Stimulated activated CD8-positive, alpha-beta memory T cell treated with anti-CD3 and anti-CD28 coated beads, Interleukin-4, amount 100 ng/mL, for 4 hours (primary cell): Measurements from ENCODE around the gene IFNL4.

Experiments
- DNase-seq, 2 donors: peaks; one replicate each; pipeline ENCODE4 v3.0.0-alpha.2; 2020; ENCODE audit warnings: low read depth in 2 of 2, low spot score in 1 of 2

IFNL4 gene

GRCh38 chr19:39196320-39196719 is 52.3 kb downstream of the IFNL4 start:
- no peak for DNase-seq
